GM12892 (cell line): ENCODE data around the gene NEURL1.
A peak's percentile ranks its signal among the peaks of the same experiment; 100 is the strongest.

Experiments
- DNase-seq: peaks from one replicate; pipeline ENCODE4 v3.0.0; 2011; ENCODE audit not compliant: insufficient read length
- FAIRE-seq: peaks from 2 replicates; lab custom pipeline; 2011; peaks lifted over from hg19 to GRCh38; lab: Jason Lieb, UNC
- POLR2A ChIP-seq: IDR thresholded peaks from 2 replicates; pipeline ENCODE4 v1.6.1; 2011; ENCODE audit warnings: low read depth, low read length, control low read depth
- POLR2AphosphoS5 ChIP-seq: IDR thresholded peaks from 2 replicates; pipeline ENCODE4 v1.6.1; 2011; ENCODE audit warnings: low read depth, low read length, control low read depth
- TAF1 ChIP-seq: IDR thresholded peaks from 2 replicates; pipeline ENCODE4 v1.6.1; 2011; ENCODE audit warnings: low read depth, mild to moderate bottlenecking, control low read depth, low read length, borderline replicate concordance

NEURL1 gene

DNA sequence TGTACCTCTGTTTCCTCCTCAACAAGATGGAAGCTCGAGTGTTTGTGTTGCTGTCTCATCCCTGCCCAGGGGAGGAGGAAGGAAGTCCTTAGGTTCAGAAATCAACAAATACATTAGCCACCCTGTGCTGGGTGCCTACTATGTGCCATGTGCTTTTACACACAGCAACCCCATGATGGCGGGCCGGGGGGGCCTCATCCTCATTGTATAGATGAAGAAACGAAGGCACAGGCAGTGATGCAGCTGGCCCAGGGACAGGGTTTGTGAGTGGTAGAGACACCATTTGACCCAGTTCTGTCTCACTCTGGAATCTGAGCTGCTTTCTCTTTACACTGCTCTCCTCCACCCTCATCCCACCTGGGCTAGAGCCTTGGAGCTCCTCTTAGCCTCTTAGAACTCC is 39.5 kb upstream of the NEURL1 start:
- TF ChIP-seq POLR2AphosphoS5 (no peak), POLR2A (no peak), TAF1 (no peak)
- FAIRE-seq (no peak), DNase-seq (no peak)

DNA sequence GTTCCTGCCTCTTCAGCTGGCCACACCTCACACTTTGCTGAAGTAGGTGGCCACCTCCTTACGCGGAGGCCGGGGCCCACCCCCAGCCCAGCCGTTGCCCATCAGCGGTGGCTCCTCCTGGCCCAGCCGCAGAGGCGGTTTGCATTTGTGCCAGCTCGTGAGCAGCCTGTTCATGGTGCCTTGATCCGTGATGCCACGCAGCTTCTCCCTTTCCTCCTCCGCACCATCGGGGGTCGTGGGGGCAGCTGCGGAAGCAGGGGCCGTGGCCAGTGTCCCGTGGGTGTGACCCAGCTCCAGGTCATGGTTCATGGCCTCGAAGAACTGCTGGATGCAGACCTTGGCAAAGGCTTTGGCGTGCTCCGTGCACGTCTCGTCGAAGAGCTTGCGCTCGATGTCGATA is 38.3 kb upstream of the NEURL1 start:
- FAIRE-seq, result no peak
- DNase-seq, result no peak

DNA sequence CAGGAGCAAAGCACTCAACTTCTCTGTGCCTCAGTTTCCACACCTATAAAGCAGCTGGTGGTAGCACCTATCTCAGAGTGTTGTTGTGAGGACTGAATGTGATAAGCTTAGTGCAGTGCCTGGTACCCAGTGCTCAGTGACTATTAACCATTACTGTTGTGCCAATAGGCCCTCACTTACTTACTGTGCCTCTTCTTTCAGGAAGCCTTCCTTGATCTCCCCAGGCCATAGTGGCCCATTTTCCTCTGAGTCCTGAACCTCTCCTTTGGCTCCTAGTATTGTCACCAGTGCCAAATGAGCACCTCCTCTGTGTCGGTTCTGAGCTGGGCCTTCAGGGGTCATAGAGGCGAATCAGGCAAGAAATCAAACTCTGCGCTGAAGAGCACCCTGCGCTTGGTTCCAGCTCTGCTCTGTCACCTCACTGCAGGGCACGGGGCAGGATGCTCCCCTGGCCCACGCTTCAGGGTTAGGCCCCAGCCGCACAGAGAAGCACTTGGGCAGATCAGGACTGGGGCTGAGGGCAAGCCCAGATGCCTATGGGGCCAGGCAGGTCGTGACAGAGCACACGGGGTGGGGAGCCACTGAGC is 37.3 kb upstream of the NEURL1 start:
- FAIRE-seq (no peak), DNase-seq (no peak)
- TF ChIP-seq TAF1 (no peak), POLR2AphosphoS5 (no peak), POLR2A (no peak)

More for the DNA sequence above, 38.3 kb upstream of the NEURL1 start:
- TF ChIP-seq TAF1 (no peak), POLR2A (no peak), POLR2AphosphoS5 (no peak)

DNA sequence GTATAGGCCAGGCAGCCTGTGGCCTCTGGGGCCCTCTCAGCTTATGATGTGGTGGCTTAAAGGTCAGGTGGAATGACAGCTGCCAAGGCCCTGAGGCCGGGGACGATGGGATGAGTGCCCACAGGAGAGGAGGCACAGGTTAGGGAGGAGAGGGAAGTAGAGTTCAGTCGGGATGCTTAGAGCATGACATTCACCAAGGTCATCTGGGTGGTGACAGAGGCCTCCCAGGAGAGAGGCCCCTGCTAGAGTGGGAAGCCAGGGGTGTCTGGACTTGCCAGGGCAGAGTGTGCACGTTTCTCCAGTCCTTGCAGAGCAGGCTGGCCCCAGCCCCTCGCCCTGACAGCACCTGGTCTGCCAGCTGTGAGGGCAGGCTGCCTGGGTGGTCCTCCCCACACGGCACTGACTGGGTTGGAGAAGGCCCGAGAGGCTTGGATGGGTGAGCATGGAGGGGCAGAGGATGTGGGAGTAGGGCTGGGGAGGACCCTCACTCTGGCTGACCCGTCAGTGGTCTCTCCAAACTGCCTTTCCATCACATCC is 36.3 kb upstream of the NEURL1 start:
- DNase-seq (no peak), FAIRE-seq (no peak)
- TF ChIP-seq TAF1 (no peak), POLR2AphosphoS5 (no peak), POLR2A (no peak)

DNA sequence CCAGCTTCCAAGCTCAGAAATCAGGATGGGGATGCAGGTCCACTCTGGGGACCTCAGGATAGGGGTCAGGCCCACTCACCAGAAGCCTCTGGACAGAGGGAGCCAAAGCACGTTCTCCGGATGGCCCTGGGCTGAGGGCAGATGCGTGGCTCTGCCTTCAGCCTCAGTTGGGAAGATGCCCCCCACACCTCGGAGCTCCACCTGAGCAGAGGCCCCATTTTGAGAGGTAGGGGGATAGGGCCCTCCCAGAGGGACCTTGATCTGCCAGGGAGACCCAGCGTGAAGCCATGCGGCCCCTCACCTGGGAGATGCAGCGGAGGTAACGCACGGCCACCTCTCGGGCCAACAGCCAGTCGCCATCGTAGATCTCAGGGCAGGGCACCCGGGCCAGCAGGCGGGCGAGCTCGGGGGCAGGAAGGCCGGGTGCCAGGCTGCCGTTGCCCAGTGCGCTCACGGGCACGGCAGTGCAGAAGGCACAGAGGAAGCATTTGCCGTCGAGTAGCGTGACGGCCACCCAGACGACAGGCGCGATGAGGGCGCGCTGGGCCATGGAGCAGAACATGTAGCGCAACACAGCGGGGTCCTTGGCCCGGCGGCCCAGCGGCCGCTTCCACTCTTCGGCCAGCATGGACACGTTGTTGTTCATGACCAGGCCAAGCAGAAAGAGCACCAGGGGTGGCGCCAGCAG is 35.5 kb upstream of the NEURL1 start:
- DNase-seq (no peak), FAIRE-seq (no peak)
- no peak for TF ChIP-seq POLR2AphosphoS5
- no peak for TF ChIP-seq POLR2A
- TF ChIP-seq TAF1, result no peak

DNA sequence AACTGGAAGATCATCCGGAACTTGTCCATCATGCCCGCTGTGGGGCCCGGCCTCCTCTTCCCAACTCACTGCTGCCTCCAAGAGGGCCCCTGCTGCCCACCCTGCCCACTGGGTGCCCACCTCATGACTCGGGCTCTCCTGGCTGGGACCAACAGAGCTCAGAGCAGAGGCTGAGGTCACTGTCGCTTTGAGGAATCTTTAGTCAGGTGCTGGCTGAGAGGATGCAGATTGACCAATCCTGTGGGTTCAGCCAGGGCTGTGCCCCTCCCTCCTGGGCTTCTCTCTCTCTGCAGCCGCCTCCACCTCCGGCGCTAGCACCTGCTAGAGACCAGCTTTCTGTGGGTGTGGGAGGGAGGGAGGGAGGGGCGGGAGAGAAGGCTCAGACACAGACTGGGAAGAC is 34.8 kb upstream of the NEURL1 start, which contains the start of gene CALHM1:
Gene CALHM1 (minus strand): TSS at position 181 of the 400 bp plus-strand sequence. CDS start 149 bp downstream, at position 32.
- TF ChIP-seq POLR2AphosphoS5 (no peak), POLR2A (no peak), TAF1 (no peak)
- DNase-seq, result peak; percentile 83
- FAIRE-seq, result no peak

DNA sequence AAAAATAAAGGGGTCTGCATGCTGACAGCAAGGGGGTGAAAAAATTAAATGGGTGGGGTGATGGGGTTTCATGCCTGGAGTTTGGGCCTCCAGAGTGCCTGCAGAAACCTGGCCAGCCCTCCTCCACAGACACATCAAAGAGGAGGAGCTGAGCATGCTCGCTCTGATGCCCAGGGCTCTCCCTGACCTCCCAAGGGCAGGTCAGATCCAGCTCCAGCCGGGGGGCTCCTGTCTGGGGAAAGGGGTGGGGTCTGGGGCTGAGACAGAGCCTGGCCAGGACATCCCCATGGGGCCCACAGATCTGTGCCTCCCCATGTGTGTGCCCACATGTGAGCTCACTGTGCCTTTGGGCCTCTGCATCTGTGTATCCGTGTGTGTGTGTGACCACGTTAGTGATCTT is 33.9 kb upstream of the NEURL1 start:
- no peak for TF ChIP-seq POLR2AphosphoS5
- no peak for TF ChIP-seq TAF1
- TF ChIP-seq POLR2A, result no peak
- DNase-seq (no peak), FAIRE-seq (no peak)

DNA sequence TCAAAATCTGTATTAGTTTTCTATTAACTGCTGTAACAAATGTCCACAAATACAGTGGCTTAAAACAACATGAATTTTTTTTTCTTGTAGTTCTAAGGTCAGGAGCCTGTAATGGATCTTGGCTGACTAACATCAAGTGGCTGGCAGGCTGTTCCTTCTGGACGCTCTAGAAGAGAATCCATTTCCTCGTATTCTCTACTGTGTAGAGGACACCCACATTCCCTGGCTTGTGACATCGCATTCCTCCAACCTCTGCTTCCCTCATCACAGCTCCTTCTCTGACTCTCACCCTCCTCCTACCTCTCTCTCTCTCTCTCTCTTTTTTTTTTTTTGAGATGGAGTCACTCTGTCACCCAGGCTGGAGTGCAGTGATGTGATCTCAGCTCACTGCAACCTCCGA is 30.0 kb upstream of the NEURL1 start:
- FAIRE-seq, result no peak

DNA sequence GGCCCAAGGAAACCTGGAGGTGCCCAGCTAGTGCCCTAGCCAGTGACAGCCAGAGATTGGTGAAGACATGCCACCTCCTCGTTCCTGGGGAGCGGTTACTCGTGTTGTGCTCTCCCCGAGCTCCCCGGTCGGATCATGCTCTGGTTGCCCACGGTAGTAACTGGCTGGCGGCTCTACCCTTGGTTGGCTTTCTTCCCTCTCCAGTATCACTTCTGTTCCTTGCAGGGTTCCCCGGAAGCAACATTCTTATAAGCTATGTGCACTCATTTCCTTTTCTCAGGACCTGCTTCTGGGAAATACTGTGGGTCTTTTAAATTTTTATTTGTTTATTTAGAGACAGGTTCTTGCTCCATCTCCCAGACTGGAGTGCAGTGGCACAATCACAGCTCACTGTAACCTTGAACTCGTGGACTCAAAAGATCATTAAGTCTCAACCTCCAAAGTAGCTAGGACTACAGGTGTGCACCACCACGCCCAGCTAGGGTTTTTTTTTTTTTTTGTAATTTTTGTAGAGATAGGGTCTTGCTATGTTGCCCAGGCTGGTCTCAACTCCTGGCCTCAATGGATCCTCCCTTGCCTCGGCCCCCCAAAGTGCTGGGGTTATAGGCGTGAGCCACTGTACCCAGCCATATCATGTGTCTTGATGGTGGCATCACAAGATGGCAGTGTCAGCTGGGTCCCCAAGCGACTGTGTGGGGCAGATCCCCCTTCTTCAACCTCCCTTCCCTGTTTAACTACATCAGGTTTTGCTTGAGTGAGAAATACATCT is 27.9 kb upstream of the NEURL1 start:
- no peak for DNase-seq
- FAIRE-seq, result no peak
- no peak for TF ChIP-seq POLR2AphosphoS5
- no peak for TF ChIP-seq POLR2A
- TF ChIP-seq TAF1, result no peak

More for the DNA sequence above, 30.0 kb upstream of the NEURL1 start:
- TF ChIP-seq POLR2A (no peak), TAF1 (no peak), POLR2AphosphoS5 (no peak)
- no peak for DNase-seq

DNA sequence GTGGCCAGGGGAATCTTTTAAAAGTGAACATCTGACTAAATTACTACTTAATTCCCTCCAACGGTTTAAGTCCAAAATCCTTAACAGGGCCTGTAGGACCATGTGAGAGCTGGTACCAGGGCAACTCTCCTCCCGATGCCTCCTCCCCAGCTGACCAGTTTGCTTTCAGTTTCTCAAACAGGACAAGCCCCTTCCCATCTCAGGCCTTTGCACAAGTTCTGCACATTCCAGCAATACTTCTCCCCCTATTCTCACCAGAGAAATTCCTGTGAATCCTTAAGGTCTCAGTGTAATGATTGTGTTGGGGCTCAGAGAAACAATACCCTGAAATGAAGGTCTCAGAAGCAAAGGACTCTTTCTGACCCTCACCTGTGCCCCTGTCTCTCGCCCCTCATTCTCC is 26.8 kb upstream of the NEURL1 start:
- FAIRE-seq (no peak), DNase-seq (no peak)
- TF ChIP-seq TAF1, result no peak
- peak; percentile 28; the same call in 1 of the 2 replicates for TF ChIP-seq POLR2A
- 0 out of 2 replicates have a peak, but pooled peaks have one; percentile 13 for TF ChIP-seq POLR2AphosphoS5

DNA sequence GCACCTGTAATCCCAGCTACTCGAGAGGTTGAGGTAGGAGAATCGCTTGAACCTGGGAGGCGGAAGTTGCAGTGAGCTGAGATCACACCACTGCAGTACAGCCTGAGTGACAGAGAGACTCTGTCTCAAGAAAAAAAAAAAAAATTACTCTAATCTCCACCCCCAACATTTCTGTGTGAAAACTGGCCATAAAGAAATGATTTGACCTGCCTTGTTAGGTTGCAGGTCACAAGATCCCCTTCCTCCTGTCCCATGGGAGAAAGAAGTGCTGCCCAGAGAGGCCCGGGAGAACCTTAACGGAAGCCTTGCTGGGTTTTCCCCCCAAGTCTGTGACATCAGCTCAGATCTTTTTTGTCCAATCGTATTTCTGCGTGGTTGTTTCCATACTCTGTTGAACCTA is 26.1 kb upstream of the NEURL1 start:
- FAIRE-seq, result peak; percentile 88
- no peak for DNase-seq
- TF ChIP-seq POLR2A (no peak), POLR2AphosphoS5 (no peak), TAF1 (no peak)
